ENCODE results near the gene TMEM169.

The TMEM169 gene

DNA sequence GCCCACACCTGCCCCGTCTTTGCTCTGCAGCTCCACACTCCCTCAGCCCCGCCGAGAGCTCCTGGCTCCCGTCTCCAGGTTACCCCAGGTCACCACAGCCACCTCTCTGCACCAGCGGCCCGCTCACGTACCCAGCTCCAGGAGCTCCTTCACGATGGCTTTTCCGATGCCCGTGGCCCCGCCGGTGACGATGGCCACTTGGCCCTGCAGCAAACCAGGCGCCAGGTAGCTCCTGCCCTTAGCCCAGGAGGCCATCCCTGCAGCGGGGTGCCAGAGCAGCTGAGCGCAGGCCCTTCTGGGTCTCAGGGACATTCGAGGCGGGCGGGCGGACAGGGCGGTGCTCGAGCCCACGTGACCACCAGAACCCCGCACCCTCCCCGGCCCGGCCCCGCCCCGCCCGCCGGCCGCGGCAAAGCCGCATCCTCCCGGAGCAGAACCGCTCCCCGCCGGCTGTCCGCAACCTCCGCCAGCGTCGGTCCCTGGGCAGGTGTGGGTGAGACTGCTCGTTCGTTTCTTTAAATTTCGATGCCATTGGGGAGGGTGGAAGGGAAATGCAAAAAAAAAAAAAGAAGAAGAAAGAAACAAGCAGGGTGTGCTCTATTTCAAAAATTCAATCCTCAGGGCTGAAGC, at the start of gene TMEM169, which contains the start of gene PECR:
Gene TMEM169 (plus strand): TSS at position 433 of the 630 bp plus-strand sequence. CDS start 14,045 bp downstream, outside the sequence.
Gene PECR (minus strand): TSS at position 323 of the 630 bp plus-strand sequence. CDS start 68 bp downstream, at position 255.
- DNase-seq, result peak; percentile 66

DNA sequence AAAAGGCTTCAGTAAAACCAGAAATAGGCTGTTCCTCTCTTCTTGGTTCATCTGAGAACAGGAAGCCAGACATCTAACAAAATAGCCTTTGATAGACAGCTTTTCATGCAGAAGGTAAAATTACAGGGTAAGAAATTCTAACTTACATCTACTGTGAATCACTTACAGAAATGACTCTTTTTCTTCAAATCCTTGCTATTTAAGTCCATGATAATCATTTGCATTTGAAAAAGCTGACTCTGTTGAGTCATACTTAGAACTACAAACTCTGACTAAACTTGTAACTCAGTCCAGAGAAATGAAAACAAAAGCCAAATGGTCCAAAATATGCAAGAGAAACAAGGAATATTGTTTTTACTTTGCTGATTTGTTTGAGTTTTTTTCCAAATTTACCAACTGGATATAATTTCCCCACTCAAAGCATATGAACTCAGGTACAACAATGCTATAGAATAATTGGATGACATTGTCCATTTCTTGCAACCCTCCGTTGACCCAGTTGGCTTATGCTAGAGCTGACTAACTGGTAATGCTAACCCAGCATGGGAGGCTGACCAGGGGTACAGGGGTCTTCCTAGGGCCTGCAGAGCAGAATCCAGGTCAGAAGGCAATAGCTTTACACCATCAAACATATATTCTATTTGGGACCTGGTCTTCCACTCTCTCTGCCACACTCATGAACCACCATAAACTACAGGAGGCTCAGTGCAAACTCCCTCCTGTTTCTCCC, 49.6 kb upstream of the TMEM169 start:
- no peak for DNase-seq

DNA sequence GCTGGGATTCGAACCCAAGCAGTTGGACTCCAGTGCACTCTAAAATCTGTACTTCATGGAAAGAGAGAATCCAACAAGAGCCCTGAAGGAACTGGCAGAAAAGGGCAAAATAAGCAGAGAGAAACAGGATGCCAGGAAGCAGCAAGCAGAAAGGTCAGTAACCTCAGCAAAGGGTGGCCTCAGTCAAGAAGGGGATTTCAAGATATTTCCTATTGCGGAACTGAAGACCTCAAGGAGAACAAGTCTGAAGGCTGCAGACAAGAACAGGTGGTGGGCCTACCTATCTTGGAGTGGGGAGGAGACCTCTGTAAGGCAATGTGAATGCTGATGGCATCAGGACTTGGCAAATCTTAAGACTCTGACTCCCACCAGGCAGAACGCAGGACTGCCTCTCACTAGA, 48.3 kb upstream of the TMEM169 start:
- no peak for DNase-seq

DNA sequence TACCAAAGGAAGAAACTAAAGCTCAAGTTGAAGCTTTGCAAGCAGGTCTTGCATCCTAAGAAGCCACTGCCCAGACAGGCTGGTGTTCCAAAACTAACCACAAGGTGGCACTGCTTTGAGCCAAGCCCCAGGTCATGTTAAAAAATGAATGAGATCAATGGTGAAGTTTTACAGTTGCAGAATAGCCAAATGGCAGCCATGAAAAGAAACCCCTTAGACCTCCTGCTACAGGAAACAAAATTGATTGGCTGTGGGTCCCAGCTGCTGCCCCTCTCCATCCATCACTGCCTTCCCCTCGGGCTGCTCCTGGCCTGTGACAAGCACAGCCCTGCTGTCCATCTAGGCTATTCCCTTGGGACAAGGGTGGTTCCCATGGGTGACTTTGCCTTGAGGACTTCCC, 47.7 kb upstream of the TMEM169 start:
- peak; percentile 79 for DNase-seq

DNA sequence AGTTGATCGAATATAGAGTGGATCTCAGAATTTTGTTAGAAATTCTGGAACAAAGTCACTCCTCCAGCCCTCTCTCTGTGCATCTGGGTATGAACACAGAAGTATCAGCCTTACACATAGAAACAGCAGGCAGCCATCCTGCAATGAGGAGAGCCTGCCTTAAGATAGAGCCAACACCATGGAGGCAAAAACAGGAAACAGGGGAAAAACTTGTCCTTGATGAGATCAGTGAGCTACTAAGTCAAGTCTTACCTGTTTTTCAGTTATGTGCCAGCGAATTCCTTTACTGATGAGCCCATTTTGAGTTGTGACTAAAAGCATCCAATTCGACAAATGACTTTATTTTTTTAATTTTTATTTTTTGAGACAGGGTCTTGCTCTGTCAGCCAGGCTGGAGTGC, 41.8 kb upstream of the TMEM169 start:
- no peak for DNase-seq

- no peak for DNase-seq
Observed at GRCh38 chr2:216041438-216041837, 40.3 kb upstream of the TMEM169 start.

GRCh38 chr2:216043949-216044348, 37.8 kb upstream of the TMEM169 start:
- no peak for DNase-seq

GRCh38 chr2:216044883-216045486, 36.7 kb upstream of the TMEM169 start:
- no peak for DNase-seq

- DNase-seq, result no peak
Observed at GRCh38 chr2:216047397-216047796, 34.3 kb upstream of the TMEM169 start.

GRCh38 chr2:216049452-216049851, 32.3 kb upstream of the TMEM169 start:
- DNase-seq, result no peak

DNA sequence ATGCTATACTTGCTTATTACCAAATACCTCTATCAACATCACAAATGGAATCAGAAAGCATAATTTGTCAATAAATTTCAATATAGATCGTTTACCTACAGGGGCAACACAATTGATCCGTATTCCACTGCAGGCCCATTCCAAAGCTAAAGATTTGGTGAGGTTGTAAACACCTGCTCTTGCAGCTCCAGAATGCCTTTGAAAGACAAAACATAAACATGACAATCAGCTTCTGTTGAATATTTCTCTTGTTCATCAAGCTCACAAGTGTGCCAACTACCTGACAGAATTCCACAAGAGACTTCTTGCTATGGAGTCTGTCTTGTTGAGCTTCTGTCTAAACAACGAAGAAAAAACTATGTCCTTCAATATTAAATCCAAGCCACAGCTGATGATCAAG, 30.4 kb upstream of the TMEM169 start:
- no peak for DNase-seq

DNA sequence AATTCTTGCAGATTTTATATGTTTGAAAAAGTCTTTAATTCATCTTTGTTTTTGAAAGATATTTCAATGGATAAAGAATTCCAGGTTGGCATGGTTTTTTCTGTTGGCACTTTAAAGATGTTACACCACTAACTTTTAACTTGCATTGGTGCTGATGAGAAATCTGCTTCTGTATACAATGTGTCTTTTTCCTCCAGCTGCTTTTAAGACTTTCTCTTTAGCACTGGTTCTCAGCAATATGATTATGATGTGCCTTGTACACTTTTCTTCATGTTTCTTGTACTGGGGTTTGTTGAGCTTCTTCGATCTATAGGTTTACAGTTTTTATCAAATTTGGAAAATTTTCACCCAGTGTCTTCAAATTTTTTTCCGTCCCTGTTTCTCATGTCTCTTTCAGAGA, 29.3 kb upstream of the TMEM169 start:
- DNase-seq, result no peak

DNA sequence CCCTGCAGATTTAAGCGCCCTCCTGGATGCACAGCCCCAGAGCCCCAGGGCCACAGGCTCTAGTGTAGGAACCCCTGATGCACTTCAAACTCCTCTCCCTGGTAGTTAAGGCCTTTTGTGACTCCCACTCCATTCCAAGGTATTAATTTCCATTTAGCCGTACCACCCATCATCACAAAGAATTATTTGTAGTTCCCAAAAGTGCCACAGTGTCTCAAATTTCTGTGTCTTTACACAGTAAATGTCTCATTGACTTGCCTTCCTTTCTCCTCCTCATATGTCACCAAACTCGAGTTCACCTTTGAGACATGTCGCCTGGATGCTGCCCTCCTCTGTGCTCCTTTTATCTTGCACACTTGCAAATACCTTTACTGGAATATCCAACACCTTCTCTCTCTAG, 26.0 kb upstream of the TMEM169 start:
- DNase-seq, result no peak

DNA sequence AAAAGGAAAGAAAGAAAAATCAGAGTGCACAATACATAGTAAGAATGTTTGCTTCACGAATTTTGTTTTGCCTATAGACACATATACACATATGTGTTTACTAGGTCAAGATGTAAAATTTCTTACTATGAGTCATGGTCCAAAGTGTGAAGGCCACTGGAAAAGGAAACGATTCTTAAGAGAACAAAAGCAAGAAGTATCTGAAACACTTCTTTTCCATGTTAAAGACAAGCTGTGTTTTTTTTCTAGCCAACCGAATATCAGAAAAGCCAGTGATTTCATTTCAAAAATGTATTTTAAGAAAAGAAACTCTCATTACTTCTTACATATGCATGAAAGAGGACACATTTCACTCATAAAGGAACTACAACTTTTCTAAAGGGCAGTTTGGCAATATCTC, 25.0 kb upstream of the TMEM169 start:
- DNase-seq, result no peak

DNA sequence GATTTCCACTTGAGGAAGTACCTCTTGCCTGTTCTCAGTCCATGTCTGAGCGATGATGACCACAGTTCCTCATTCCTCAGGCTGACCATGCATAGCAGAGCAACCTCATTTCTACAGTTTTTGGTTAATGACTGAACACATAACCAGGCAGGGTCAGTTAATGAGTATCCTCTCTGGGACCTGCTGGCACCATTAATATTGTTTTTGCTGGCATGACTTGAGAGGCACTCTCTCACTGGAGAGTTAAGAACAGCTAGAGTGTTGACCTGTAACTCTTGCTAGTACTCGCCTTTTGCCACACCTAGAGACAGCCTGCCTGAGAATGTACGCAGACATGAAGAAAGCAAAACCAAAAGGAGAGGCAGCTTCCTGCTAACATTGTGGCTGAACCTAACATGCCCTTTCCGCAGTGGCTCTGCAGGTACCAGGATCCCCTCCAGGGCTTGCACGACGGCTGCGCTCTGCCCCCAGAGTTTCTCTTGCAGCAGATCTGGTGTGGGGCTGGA, 24.0 kb upstream of the TMEM169 start:
- peak; percentile 41 for DNase-seq

DNA sequence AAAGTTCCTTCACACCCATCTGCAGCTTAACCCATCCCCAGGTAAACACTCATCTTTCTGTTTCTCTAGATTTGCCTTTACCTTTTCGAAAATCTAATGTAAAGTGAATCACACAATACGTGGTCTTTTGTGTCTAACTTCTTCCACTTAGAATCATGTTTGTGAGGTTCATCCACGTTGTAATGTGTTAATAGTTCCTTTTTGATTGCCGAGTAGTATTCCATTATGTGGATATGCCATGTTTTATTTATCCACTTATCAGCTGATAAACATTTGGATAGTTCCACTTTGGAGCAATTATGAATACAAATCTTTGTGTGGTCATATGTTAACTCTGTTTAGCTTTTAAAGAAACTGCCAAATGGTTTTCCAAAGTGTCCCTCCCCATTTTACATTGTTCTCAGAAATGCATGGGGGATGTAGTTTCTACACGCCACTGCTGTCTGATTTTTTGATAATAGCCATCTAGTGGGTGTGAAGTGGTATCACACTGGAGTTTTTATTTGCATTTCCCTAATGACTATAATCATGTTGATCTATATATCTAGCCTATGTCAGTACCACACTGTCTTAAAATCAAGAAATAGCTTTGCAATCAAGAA, 22.4 kb upstream of the TMEM169 start:
- DNase-seq, result no peak

DNA sequence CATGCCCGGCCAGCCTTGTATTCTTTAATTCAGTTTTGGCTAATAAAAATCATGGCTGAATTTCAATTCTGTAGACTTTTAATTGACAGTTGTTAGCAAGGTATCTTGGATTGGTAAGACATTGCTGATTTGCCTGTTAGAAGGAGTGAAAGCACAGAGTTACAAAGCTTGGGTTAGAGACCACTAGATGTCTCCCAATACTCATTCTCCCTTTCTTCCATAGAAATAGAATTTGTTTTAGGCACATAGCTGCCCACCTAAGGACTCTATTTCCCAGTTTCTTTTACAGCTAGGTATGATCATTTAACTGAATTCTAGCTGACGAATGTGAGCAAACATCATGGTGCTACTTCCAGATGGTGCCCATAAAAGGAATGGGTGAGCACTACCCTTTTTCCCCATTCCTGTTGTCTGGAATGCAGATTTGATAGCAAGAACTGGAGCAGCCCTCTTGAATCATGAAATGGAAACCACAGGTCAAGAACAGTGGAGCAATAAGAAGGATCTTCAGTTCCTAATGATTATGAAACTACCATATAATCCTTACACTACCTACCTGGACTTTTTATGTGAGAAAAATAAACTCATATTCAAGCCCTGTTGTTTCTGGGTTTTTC, 17.6 kb upstream of the TMEM169 start:
- DNase-seq, result no peak

DNA sequence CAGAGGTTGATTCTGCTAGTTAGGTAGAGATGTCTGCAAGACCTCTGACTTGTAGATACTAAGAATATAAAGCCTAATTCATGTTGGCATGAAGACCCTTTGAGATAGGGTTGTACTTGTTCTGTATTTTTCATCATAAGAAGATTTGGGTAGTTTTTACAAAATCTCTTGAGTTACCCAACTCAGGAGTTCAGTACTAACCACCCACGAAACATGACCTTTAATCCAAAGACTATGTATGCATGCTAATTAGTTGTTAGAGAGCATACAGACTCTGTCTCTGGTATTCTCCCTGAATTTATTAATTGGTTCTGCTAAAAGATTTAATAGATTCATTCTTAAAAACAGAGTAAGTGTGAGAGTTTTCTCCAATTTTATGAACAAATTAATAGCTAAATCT, 17.1 kb upstream of the TMEM169 start:
- no peak for DNase-seq

- no peak for DNase-seq
Observed at GRCh38 chr2:216066230-216066629, 15.5 kb upstream of the TMEM169 start.

GRCh38 chr2:216069028-216069427, 12.7 kb upstream of the TMEM169 start:
- DNase-seq, result no peak

DNA sequence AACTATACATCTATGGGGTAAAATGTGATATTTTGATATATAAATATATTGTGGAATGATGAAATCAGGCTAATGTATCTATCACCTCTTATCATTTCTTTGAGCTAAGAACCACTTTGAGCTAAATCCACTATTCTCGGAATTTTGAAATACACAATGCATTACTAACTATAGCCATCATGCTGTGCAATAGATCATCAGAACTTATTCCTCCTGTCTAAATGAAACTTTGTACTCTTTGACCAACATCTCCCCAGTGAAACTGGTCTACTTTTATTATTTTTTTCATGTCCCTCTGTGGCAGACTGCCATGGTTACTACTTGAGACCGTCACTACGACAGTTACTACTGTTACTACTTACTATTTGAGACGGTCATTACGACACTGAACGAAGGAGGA, 11.5 kb upstream of the TMEM169 start:
- DNase-seq, result no peak

GRCh38 chr2:216071111-216071851, 10.4 kb upstream of the TMEM169 start:
- DNase-seq, result no peak
